ENCODE data around the gene ARTN. TPM values are rescaled to one million over a fixed set of nuclear protein-coding genes. Genes with fewer than 3 reads are reported as not detected.

Gene ARTN
- total and polyA plus RNA-seq, 7 donors: 0.05 to 0.79 (median 0.43) TPM; not detected in 1

DNA sequence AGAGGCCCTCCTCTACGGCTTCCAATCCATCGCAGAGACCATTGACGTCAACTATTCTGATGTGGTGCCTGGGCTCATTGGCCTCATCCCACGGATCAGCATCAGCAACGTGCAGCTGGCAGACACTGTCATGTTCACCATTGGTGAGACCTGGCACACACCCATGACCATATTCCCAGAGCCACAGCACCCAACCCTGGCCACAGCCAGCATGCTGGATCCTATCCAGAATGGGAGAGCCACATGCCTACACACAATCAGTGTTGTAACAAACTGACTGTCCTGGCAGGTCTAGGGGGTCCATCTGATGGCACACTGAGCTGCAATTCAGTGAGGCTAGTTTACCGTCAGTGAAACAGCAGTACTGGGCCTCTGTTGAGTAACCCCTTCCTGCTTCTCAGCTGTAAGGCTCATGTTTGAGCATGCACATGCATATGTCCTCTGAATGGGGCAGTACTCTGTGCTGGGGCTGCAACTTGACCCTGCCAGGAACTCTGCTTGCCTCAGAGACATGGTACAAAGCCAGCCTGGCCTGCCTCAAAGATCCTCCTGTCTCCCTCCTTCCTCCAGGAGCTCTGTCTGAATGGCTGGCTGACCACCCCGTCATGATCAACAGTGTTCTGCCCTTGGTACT is 23.9 kb downstream of the ARTN start:
- WGBS, 3 donors: 60 to 77% (median 64%) methylated on average over 7 of the region's 7 CpGs
- H3K4me3 ChIP-seq: no peak overlapping the region
- peaks cover 25% of the 10 kb centered on the region for H3K4me1 ChIP-seq
- TF ChIP-seq, protein P1, sequence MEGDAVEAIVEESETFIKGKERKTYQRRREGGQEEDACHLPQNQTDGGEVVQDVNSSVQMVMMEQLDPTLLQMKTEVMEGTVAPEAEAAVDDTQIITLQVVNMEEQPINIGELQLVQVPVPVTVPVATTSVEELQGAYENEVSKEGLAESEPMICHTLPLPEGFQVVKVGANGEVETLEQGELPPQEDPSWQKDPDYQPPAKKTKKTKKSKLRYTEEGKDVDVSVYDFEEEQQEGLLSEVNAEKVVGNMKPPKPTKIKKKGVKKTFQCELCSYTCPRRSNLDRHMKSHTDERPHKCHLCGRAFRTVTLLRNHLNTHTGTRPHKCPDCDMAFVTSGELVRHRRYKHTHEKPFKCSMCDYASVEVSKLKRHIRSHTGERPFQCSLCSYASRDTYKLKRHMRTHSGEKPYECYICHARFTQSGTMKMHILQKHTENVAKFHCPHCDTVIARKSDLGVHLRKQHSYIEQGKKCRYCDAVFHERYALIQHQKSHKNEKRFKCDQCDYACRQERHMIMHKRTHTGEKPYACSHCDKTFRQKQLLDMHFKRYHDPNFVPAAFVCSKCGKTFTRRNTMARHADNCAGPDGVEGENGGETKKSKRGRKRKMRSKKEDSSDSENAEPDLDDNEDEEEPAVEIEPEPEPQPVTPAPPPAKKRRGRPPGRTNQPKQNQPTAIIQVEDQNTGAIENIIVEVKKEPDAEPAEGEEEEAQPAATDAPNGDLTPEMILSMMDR (IDR thresholded peaks at IDR 0.05): no peak
- no peak overlapping the region for H3K27ac ChIP-seq
- ATAC-seq: peak; percentile 28 to 58 (median 50)
- H3K36me3 ChIP-seq (ENCODE audit: insufficient read depth in 1 of 2, low read depth in 1 of 2): peaks cover 0 to 74% of the 10 kb centered on the region in 2 donors
- no peak for DNase-seq
- intact Hi-C loops (cut with DNase I): no loop called here
- H3K27me3 ChIP-seq (ENCODE audit: insufficient read depth in 3 of 3, low read length in 2 of 3): no peaks in the 10 kb centered on the region
- no peaks in the 10 kb centered on the region for H3K9me3 ChIP-seq

DNA sequence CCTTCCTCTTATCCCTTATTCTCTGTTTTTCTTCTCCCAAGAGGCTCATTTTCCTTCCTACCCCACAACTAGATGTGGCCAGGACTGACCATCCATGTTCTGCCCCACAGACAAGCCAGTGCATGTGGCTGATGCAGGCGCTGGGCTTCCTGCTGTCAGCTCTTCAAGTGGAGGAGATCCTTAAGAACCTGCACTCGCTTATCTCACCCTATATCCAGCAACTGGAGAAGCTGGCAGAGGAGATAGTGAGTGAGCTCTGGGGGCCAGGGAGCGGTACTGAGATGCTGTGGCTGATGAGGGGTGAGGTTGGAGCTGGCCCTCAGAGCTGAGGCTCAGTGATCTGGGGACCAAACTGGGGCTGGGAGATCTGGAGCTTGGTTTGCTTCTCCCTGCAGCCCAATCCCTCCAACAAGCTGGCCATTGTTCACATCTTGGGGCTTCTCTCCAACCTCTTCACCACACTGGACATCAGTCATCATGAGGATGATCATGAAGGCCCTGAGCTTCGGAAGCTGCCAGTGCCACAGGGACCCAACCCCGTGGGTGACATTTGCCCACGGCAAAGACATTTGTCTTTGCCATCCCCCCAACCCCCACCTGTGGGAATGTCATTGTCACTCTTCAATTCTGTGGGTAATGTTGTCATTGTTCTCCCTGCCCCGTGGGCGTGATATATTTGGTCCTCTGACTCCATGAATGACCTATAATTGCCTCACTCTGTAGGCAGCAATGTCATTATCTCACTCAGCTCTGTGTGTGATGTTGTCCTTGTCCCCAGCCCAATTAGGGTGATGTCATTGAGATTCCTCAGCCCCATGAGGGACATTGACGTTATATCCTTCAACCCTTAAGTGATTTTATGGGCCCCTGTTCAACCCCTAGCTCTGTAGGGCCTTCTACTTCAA is 25.0 kb downstream of the ARTN start:
- Histone ChIP-seq H3K27ac (no peak overlapping the region), H3K36me3 (ENCODE audit: insufficient read depth in 1 of 2, low read depth in 1 of 2) (peaks cover 0 to 85% of the 10 kb centered on the region in 2 donors), H3K27me3 (ENCODE audit: insufficient read depth in 3 of 3, low read length in 2 of 3) (no peaks in the 10 kb centered on the region), H3K4me1 (peaks cover 14% of the 10 kb centered on the region), H3K4me3 (no peak overlapping the region), H3K9me3 (no peaks in the 10 kb centered on the region)
- ATAC-seq (peak in 3 of 4 donors; percentile 15 to 28 (median 24)), DNase-seq (no peak)
- TF ChIP-seq, protein P1 (IDR thresholded peaks at IDR 0.05): no peak
- intact Hi-C loops (cut with DNase I): no loop called here
- 76 to 82% (median 80%) methylated on average over 9 of the region's 9 CpGs for WGBS, 3 donors

DNA sequence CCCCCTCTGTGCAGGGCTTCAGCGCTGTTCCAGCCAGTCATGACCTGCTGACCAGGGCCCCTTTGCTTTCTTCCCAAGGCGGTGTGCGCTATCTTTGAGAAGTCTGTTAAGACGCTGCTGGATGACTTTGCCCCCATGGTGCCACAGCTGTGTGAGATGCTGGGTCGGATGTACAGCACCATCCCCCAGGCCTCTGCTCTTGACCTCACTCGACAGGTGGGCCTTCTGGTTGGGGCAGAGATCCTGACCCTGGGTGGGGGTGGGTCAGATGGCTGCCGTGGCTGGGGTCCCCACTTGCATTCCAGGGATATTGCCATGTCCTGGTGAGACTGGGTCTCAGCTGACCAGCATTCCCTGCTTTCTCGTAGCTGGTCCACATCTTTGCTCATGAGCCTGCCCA is 27.2 kb downstream of the ARTN start:
- WGBS, 3 donors: 83 to 92% (median 87%) methylated on average over 7 to 8 of the region's 8 CpGs
- intact Hi-C loops (cut with DNase I): no loop called here
- TF ChIP-seq, protein P1 (IDR thresholded peaks at IDR 0.05): no peak
- no peak overlapping the region for H3K4me3 ChIP-seq
- H3K27ac ChIP-seq: no peak overlapping the region
- no peaks in the 10 kb centered on the region for H3K27me3 ChIP-seq (ENCODE audit: insufficient read depth in 3 of 3, low read length in 2 of 3)
- H3K9me3 ChIP-seq: no peaks in the 10 kb centered on the region
- ATAC-seq (no peak), DNase-seq (no peak)
- peaks cover 0 to 100% of the 10 kb centered on the region in 2 donors for H3K36me3 ChIP-seq (ENCODE audit: insufficient read depth in 1 of 2, low read depth in 1 of 2)
- H3K4me1 ChIP-seq: no peaks in the 10 kb centered on the region

DNA sequence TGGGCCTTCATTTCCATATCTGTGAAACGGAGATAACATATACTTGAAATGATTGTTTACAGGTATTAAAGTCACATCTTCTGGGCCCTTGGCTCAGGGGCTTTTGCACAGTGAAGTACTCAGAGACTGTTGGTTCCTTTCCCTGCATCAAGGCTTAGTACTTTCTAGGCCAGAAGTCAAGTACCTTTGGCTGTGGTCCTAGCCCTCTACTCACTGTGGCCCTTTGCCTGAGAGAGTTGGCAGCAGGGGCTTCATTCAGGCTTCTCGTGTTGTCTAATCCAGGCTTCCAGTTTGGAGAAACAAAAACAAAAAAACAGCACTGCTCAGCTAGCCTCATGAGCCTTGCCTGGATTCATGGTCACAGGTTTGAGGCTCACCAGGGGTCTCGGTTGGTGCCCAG is 28.1 kb downstream of the ARTN start:
- Histone ChIP-seq H3K36me3 (ENCODE audit: insufficient read depth in 1 of 2, low read depth in 1 of 2) (peaks cover 0 to 100% of the 10 kb centered on the region in 2 donors), H3K4me1 (no peaks in the 10 kb centered on the region), H3K9me3 (no peaks in the 10 kb centered on the region), H3K4me3 (no peak overlapping the region), H3K27ac (no peak overlapping the region), H3K27me3 (ENCODE audit: insufficient read depth in 3 of 3, low read length in 2 of 3) (no peaks in the 10 kb centered on the region)
- DNase-seq: no peak
- 70 to 80% (median 77%) methylated on average over 3 of the region's 3 CpGs for WGBS, 3 donors
- intact Hi-C loops (cut with DNase I): no loop called here
- ATAC-seq: no peak
- TF ChIP-seq, protein P1 (IDR thresholded peaks at IDR 0.05): no peak

Measured in psoas muscle (tissue), 8 donors.